HUES6 (cell line): ENCODE results near the gene OR5A1.

Experiments
- H3K27ac ChIP-seq: 2 replicates; pipeline ENCODE4 v1.7.0; 2013; ENCODE audit warnings: low read depth, mild to moderate bottlenecking, low read length, inconsistent platforms
- H3K27me3 ChIP-seq: 2 replicates; pipeline ENCODE4 v1.6.1; 2013; ENCODE audit warnings: low read length; ENCODE audit not compliant: control insufficient read depth, insufficient read depth
- H3K36me3 ChIP-seq: 2 replicates; pipeline ENCODE4 v1.6.1; 2013; ENCODE audit warnings: low read length; ENCODE audit not compliant: control insufficient read depth, insufficient read depth
- H3K4me1 ChIP-seq: 2 replicates; pipeline ENCODE4 v1.6.1; 2013; ENCODE audit warnings: low read length; ENCODE audit not compliant: control insufficient read depth, insufficient read depth
- H3K4me3 ChIP-seq: 2 replicates; pipeline ENCODE4 v1.5.1; 2013; ENCODE audit warnings: low read depth, low read length
- H3K9ac ChIP-seq: one replicate; pipeline ENCODE4 v1.6.1; 2013; ENCODE audit warnings: mild to moderate bottlenecking, low read length
- H3K9me3 ChIP-seq: 2 replicates; pipeline ENCODE4 v1.6.1; 2013; ENCODE audit warnings: low read depth, low read length; ENCODE audit not compliant: control insufficient read depth, insufficient read depth

Gene OR5A1

DNA sequence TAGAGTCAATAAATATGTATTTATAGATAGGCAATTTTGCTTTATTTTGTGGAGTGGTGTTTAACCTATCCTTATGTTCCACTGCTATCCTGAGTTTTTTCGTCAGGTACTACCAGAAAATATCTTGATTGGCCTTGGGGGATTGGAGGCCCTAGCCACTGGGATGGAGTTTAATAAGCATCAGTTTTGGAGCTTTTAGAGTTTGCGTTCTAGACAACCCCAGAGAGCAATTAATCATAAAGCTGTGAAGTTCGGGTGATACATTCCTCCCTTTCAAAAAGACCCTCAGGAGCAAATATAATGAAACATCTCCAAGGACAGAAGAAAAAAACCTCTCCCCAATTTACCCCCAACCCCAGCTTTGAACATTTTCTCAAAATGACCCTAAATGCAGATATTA, at the start of gene OR5A1:
Gene OR5A1, plus strand, starts transcription at position 301 of the 400 bp plus-strand sequence. CDS start 6,700 bp downstream, outside the sequence.
- H3K36me3 ChIP-seq, result no peaks in the 10 kb centered on the region
- H3K27me3 ChIP-seq, result no peaks in the 10 kb centered on the region
- no peaks in the 10 kb centered on the region for H3K4me1 ChIP-seq
- H3K9ac ChIP-seq, result no peak within 1 kb of the TSS
- no peak within 1 kb of the TSS for H3K27ac ChIP-seq
- H3K9me3 ChIP-seq, result no peaks in the 10 kb centered on the region
- H3K4me3 ChIP-seq, result no peak within 1 kb of the TSS

GRCh38 chr11:59394186-59394585, 42.1 kb upstream of the OR5A1 start:
- Histone ChIP-seq H3K36me3 (no peaks in the 10 kb centered on the region), H3K9me3 (peaks cover 12% of the 10 kb centered on the region; the same call in 1 of the 2 replicates), H3K4me1 (no peaks in the 10 kb centered on the region), H3K27ac (no peak overlapping the region), H3K9ac (no peak overlapping the region), H3K4me3 (no peak overlapping the region), H3K27me3 (no peaks in the 10 kb centered on the region)

- H3K9me3 ChIP-seq, result peaks cover 42% of the 10 kb centered on the region
- H3K4me1 ChIP-seq, result no peaks in the 10 kb centered on the region
Observed at GRCh38 chr11:59400461-59401261, 35.6 kb upstream of the OR5A1 start.

DNA sequence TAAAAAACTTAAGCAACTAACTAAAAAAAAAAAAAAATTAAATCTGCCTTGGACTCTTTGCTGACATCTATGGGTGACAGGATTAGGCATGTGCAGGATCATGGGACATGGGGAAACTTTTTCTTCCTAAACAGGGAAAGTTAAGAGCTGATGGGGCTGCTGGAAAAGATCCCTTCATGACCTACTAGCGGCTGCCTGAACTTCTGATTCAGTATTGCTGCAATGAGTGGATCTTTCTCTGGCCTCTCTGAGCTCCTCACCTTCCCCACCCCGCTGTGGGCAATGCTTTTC, 35.1 kb upstream of the OR5A1 start:
- Histone ChIP-seq H3K9ac (no peak overlapping the region), H3K9me3 (peaks cover 42% of the 10 kb centered on the region)

More at GRCh38 chr11:59400461-59401261, 35.6 kb upstream of the OR5A1 start:
- Histone ChIP-seq H3K36me3 (no peaks in the 10 kb centered on the region), H3K4me3 (no peak overlapping the region), H3K9ac (no peak overlapping the region), H3K27ac (no peak overlapping the region), H3K27me3 (no peaks in the 10 kb centered on the region)

GRCh38 chr11:59403546-59403945, 32.7 kb upstream of the OR5A1 start:
- Histone ChIP-seq H3K4me1 (no peaks in the 10 kb centered on the region), H3K4me3 (no peak overlapping the region), H3K27me3 (no peaks in the 10 kb centered on the region), H3K27ac (no peak overlapping the region), H3K9me3 (peaks cover 42% of the 10 kb centered on the region), H3K9ac (no peak overlapping the region), H3K36me3 (no peaks in the 10 kb centered on the region)

More for the DNA sequence above, 35.1 kb upstream of the OR5A1 start:
- no peaks in the 10 kb centered on the region for H3K36me3 ChIP-seq
- H3K4me3 ChIP-seq, result no peak overlapping the region
- no peaks in the 10 kb centered on the region for H3K4me1 ChIP-seq
- no peaks in the 10 kb centered on the region for H3K27me3 ChIP-seq
- no peak overlapping the region for H3K27ac ChIP-seq

- Histone ChIP-seq H3K27me3 (no peaks in the 10 kb centered on the region), H3K9me3 (peaks cover 30% of the 10 kb centered on the region), H3K4me1 (no peaks in the 10 kb centered on the region), H3K9ac (no peak overlapping the region), H3K27ac (no peak overlapping the region), H3K4me3 (no peak overlapping the region), H3K36me3 (no peaks in the 10 kb centered on the region)
Observed at GRCh38 chr11:59413646-59414045, 22.6 kb upstream of the OR5A1 start.

DNA sequence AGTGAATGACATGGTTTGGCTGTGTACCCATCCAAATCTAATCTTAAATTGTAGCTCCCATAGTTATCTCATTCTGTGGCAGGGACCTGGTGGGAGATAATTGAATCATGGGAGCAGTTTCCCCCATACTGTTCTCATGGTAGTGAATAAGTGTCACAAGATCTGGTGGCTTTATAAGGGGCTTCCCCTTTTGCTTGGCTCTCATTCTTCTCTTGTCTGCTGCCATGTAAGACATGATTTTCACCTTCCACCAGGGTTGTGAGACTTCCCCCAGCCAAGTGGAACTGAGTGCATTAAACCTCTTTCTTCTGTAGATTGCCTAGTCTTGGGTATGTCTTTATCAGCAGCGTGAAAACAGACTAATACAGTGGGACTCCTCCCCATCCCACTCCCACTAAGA, 21.2 kb upstream of the OR5A1 start:
- Histone ChIP-seq H3K9ac (no peak overlapping the region), H3K9me3 (peaks cover 17% of the 10 kb centered on the region), H3K27ac (no peak overlapping the region), H3K27me3 (no peaks in the 10 kb centered on the region), H3K4me1 (no peaks in the 10 kb centered on the region), H3K4me3 (no peak overlapping the region), H3K36me3 (no peaks in the 10 kb centered on the region)

DNA sequence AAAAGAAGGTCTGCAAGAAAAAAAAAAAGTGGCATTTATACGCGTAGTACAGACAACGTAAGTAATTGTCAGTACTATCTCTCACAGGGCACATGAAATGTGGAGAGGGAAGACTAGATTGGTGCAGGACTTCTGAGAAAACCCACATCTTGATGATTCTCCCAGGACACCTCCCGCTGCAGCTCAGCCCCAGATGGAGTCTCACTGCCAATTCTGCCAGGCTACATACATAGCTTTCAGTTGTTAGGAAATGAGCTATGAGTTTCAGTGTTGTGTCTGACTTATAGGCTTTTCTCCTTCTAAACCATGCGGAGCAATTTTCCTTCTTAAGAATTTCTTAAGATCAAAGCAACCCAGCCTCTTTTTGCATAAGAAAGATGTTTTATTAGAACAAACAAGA, 19.7 kb upstream of the OR5A1 start:
- no peak overlapping the region for H3K27ac ChIP-seq
- no peak overlapping the region for H3K9ac ChIP-seq
- no peaks in the 10 kb centered on the region for H3K27me3 ChIP-seq
- no peak overlapping the region for H3K4me3 ChIP-seq
- H3K9me3 ChIP-seq, result peaks cover 10% of the 10 kb centered on the region; the same call in 1 of the 2 replicates
- no peaks in the 10 kb centered on the region for H3K36me3 ChIP-seq
- no peaks in the 10 kb centered on the region for H3K4me1 ChIP-seq

DNA sequence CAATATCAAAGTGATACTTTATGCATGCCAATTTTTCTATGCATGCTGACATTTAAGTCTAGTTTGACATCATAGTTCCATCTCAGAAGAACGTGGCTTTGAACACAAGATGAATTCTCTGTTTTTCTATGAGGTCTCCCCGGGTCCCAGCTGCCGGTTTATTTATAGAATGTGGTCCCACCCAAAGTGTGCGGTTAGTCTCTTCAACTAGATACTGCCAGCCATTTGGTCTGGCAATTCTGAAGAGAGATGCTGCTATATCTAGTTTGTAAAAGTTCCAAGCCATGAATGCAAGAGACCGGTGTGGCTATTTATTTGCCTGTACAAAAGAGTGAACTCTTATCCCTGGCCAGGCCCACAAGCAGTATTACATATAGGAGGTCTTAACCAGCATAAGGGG, 19.2 kb upstream of the OR5A1 start:
- peaks cover 10% of the 10 kb centered on the region; the same call in 1 of the 2 replicates for H3K9me3 ChIP-seq
- H3K27me3 ChIP-seq, result no peaks in the 10 kb centered on the region
- H3K27ac ChIP-seq, result no peak overlapping the region

DNA sequence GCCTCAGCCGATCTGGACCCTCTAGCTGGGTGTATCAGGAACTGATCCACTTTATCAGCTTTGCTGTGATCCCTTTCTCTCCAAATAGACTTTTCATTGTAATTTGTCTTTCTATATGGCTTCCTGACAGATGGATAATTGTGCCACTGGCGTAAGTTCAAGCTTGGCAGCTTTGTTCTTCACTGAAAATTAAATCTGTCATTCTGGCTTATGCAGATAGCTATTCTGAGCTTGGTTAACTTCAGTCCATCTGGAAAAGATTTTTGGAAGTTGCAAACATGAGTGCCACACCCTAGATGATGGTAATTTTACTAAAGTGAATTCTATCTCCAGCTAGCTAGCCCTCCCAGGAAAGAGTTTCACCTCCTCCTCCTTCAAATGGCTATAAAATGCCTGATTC, 18.1 kb upstream of the OR5A1 start:
- Histone ChIP-seq H3K4me3 (no peak overlapping the region), H3K9ac (no peak overlapping the region), H3K27me3 (no peaks in the 10 kb centered on the region), H3K9me3 (peaks cover 7% of the 10 kb centered on the region; the same call in 1 of the 2 replicates), H3K4me1 (no peaks in the 10 kb centered on the region), H3K36me3 (no peaks in the 10 kb centered on the region), H3K27ac (no peak overlapping the region)

More for the DNA sequence above, 19.2 kb upstream of the OR5A1 start:
- H3K4me1 ChIP-seq, result no peaks in the 10 kb centered on the region
- H3K36me3 ChIP-seq, result no peaks in the 10 kb centered on the region
- H3K9ac ChIP-seq, result no peak overlapping the region
- H3K4me3 ChIP-seq, result no peak overlapping the region

GRCh38 chr11:59423835-59424234, 12.4 kb upstream of the OR5A1 start:
- Histone ChIP-seq H3K36me3 (no peaks in the 10 kb centered on the region), H3K27ac (no peak overlapping the region), H3K9me3 (0 out of 2 replicates have a peak, but pooled peaks cover 3% of the 10 kb centered on the region), H3K9ac (no peak overlapping the region), H3K4me1 (peaks cover 18% of the 10 kb centered on the region), H3K4me3 (no peak overlapping the region), H3K27me3 (no peaks in the 10 kb centered on the region)
